K562 (cell line): ENCODE data around the gene FBXL13. TPM values are rescaled to one million over a fixed set of nuclear protein-coding genes. Genes with fewer than 3 reads are reported as not detected.

Experiments
- ARNT ChIP-seq, 2 experiments: fragments of 450-650 bp; IDR thresholded peaks; 2 replicates each; pipeline ENCODE4 v1.6.1; 2016; ENCODE audit warnings: mild to moderate bottlenecking in 1 of 2
- HMGXB4 ChIP-seq: sonication (generic); formaldehyde crosslinking; IDR thresholded peaks from 2 replicates; pipeline ENCODE4 v1.8.1; 2023; ENCODE audit warnings: mild to moderate bottlenecking, missing genetic modification reagents
- IRF1 ChIP-seq: sonication (generic); formaldehyde crosslinking; IDR thresholded peaks from 2 replicates; pipeline ENCODE4 v1.8.0; 2022; ENCODE audit warnings: missing genetic modification reagents, mild to moderate bottlenecking, borderline replicate concordance
- ZBTB11 ChIP-seq, 3 experiments: fragments of 200-800 bp in 1 of 3; fragments of 250-450 bp in 1 of 3; fragments of 450-650 bp in 1 of 3; sonication (Bioruptor Pico) in 1 of 3; sonication (Bioruptor generic) in 1 of 3; formaldehyde crosslinking in 1 of 3; IDR thresholded peaks; 2 replicates each; pipeline versions ENCODE4 v1.6.1 to v1.8.0; 2016 to 2022; ENCODE audit warnings: mild to moderate bottlenecking in 2 of 3, missing genetic modification characterization in 2 of 3, missing compliant biosample characterization in 1 of 3, moderate library complexity in 1 of 3
- ZNF263 ChIP-seq: sonication (generic); formaldehyde crosslinking; IDR thresholded peaks from 2 replicates; pipeline ENCODE4 v1.8.0; 2022; ENCODE audit warnings: mild to moderate bottlenecking, missing genetic modification reagents, borderline replicate concordance
- ZNF318 ChIP-seq, 2 experiments: fragments of 450-650 bp; IDR thresholded peaks; 2 replicates each; pipeline ENCODE4 v1.6.1; 2016; ENCODE audit warnings: mild to moderate bottlenecking in 2 of 2, borderline replicate concordance in 1 of 2, low read depth in 1 of 2, moderate library complexity in 1 of 2
- ZNF589 ChIP-seq: fragments of 200-800 bp; sonication (Bioruptor generic); IDR thresholded peaks from 2 replicates; pipeline ENCODE4 v1.6.1; 2016; ENCODE audit warnings: low read depth, missing genetic modification characterization, missing compliant biosample characterization
- polyA plus RNA-seq, 8 experiments: library from polyadenylated mRNA; depleted of rRNA in 4 of 8; stranded (reverse) in 5 of 8; unstranded in 3 of 8; fragments of >200 nt; fragmentation: Nextera tagmentation in 2 of 8; fragmentation: Illumina TruSeq in 1 of 8; extraction: Ambion mirVana in 2 of 8; extraction: Trizol in 1 of 8; gene quantifications; 2 replicates each; pipeline versions ENCODE4 v1.2.1 to v1.2.3, GENCODE V29; 2011 to 2014; ENCODE audit warnings: inconsistent platforms in 1 of 8, missing spikeins in 1 of 8
- total RNA-seq, 7 experiments: library from RNA; depleted of rRNA in 6 of 7; stranded (reverse); fragments of >200 nt in 6 of 7; fragmentation: Illumina TruSeq in 2 of 7; extraction: Trizol in 2 of 7; gene quantifications; 2 replicates each; pipeline versions ENCODE4 v1.2.1 to v1.2.3, GENCODE V29; 2011 to 2021; ENCODE audit warnings: low replicate concordance in 1 of 7
- TF ChIP-seq, protein P1 (sequence below): sonication (generic); formaldehyde crosslinking; IDR thresholded peaks from 2 replicates; pipeline ENCODE4 v1.8.0; 2022; ENCODE audit warnings: missing genetic modification reagents, mild to moderate bottlenecking, borderline replicate concordance

FBXL13 gene
- total and polyA plus RNA-seq, 9 of the 15 experiments (the other 6 are each of a cell fraction or from before 2014, with no cell fraction given), result 16.3 to 55.0 (median 25.4) TPM

- TF ChIP-seq ZNF589 (CRISPR knock-in tag) (peak; percentile 92), ZNF318 (IDR thresholded peaks at IDR 0.05; ENCODE audit: borderline replicate concordance in 1 of 2, low read depth in 1 of 2) (peak in 1 of 2 experiments; percentile 94; a peak in 2 of 4 replicates), HMGXB4 (CRISPR knock-in tag) (no peak), IRF1 (CRISPR knock-in tag) (peak; percentile 76; the same call in 1 of the 2 replicates), ZNF263 (CRISPR knock-in tag) (peak; percentile 34; the same call in 1 of the 2 replicates), ARNT (IDR thresholded peaks at IDR 0.05) (peak; percentile 90 to 99), ZBTB11 (CRISPR knock-in tag; IDR thresholded peaks at IDR 0.05) (peak in 1 of 3 experiments; percentile 72; a peak in 1 of 6 replicates)
- TF ChIP-seq, protein P1, sequence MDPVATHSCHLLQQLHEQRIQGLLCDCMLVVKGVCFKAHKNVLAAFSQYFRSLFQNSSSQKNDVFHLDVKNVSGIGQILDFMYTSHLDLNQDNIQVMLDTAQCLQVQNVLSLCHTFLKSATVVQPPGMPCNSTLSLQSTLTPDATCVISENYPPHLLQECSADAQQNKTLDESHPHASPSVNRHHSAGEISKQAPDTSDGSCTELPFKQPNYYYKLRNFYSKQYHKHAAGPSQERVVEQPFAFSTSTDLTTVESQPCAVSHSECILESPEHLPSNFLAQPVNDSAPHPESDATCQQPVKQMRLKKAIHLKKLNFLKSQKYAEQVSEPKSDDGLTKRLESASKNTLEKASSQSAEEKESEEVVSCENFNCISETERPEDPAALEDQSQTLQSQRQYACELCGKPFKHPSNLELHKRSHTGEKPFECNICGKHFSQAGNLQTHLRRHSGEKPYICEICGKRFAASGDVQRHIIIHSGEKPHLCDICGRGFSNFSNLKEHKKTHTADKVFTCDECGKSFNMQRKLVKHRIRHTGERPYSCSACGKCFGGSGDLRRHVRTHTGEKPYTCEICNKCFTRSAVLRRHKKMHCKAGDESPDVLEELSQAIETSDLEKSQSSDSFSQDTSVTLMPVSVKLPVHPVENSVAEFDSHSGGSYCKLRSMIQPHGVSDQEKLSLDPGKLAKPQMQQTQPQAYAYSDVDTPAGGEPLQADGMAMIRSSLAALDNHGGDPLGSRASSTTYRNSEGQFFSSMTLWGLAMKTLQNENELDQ (CRISPR knock-in tag), result peak; percentile 58; the same call in 1 of the 2 replicates
These were observed 45.2 kb upstream of the FBXL13 start (continued) for GRCh38 chr7:103119791-103120291.
